Natural killer cell (primary cell): Measurements from ENCODE around the gene LYST. TPM values are rescaled to one million over a fixed set of nuclear protein-coding genes. Genes with fewer than 3 reads are reported as not detected.
"Not testable (repeated sequence)": the region's sequence is repeated elsewhere in the genome, so short reads cannot be mapped to it uniquely, and the experiment has no call there.

Experiments
- ATAC-seq, 3 donors: fragments of 150-1000 bp in 2 of 3; fragments of 200-7000 bp in 1 of 3; cut with Tn5 transposase; 1 replicate in 1 of 3; 2 replicates in 2 of 3; pipeline ENCODE4 v1.10.0; 2021; ENCODE audit warnings: mild to moderate bottlenecking in 2 of 3, moderate library complexity in 2 of 3
- DNase-seq, 2 donors: peaks; one replicate each; pipeline versions ENCODE4 v3.0.0 to v3.0.0-alpha.2; 2013 to 2021; ENCODE audit warnings: mixed read lengths in 1 of 2
- H3K27ac ChIP-seq: one replicate; pipeline ENCODE4 v1.5.1; 2013; ENCODE audit warnings: mild to moderate bottlenecking, low read length
- H3K27me3 ChIP-seq: one replicate; pipeline ENCODE4 v1.6.1; 2013; ENCODE audit warnings: low read length; ENCODE audit not compliant: control insufficient read depth, insufficient read depth
- H3K36me3 ChIP-seq: one replicate; pipeline ENCODE4 v1.6.1; 2013; ENCODE audit warnings: low read length; ENCODE audit not compliant: control insufficient read depth, insufficient read depth
- H3K4me1 ChIP-seq: one replicate; pipeline ENCODE4 v1.6.1; 2013; ENCODE audit warnings: low read length; ENCODE audit not compliant: control insufficient read depth, insufficient read depth
- H3K4me3 ChIP-seq: one replicate; pipeline ENCODE4 v1.5.1; 2013; ENCODE audit warnings: low read length
- H3K9me3 ChIP-seq: one replicate; pipeline ENCODE4 v1.6.1; 2013; ENCODE audit warnings: low read length; ENCODE audit not compliant: control insufficient read depth, insufficient read depth
- H3K27ac Mint-ChIP-seq, 2 donors: one replicate each; pipeline ENCODE4 v1.8.0; 2022; ENCODE audit warnings: mild to moderate bottlenecking in 2 of 2, mixed read lengths in 2 of 2, moderate library complexity in 1 of 2
- H3K27me3 Mint-ChIP-seq, 2 donors: one replicate each; pipeline ENCODE4 v1.8.0; 2022; ENCODE audit warnings: low read depth in 2 of 2, mixed read lengths in 2 of 2
- H3K36me3 Mint-ChIP-seq: one replicate; pipeline ENCODE4 v1.8.0; 2022; ENCODE audit warnings: mixed read lengths
- H3K4me1 Mint-ChIP-seq, 2 donors: one replicate each; pipeline ENCODE4 v1.8.0; 2022; ENCODE audit warnings: mixed read lengths in 2 of 2
- H3K4me3 Mint-ChIP-seq: one replicate; pipeline ENCODE4 v1.8.0; 2022; ENCODE audit warnings: mild to moderate bottlenecking, moderate library complexity, mixed read lengths
- H3K9me3 Mint-ChIP-seq, 2 donors: one replicate each; pipeline ENCODE4 v1.8.0; 2022; ENCODE audit warnings: mixed read lengths in 2 of 2
- WGBS: methylation state at CpG from one replicate; pipeline ENCODE4 v1.1.7; 2013; ENCODE audit warnings: missing lambda C conversion rate; ENCODE audit not compliant: insufficient coverage; 5-methylcytosine and 5-hydroxymethylcytosine counted together
- intact Hi-C: fragments of 100-400 bp; cut with micrococcal nuclease; formaldehyde crosslinking; loops from one replicate; pipeline ENCODE4 v1.14.2; 2022
- total RNA-seq, 4 donors: library from RNA; stranded (reverse); fragments of 120-200 nt in 1 of 4; gene quantifications; one replicate each; pipeline versions ENCODE4 v1.2.3 to v1.2.4, GENCODE V29; 2013 to 2022
- TF ChIP-seq, protein P1 (sequence below): fragments of 200-600 bp; IDR thresholded peaks from one replicate; pipeline ENCODE4 v1.8.0; 2022; ENCODE audit warnings: antibody characterized with exemption

Gene LYST
- total RNA-seq, 3 donors from 2014 or later (not counting 1 experiment from before 2014, with no cell fraction given), result 89.9 to 115 (median 93.6) TPM

DNA sequence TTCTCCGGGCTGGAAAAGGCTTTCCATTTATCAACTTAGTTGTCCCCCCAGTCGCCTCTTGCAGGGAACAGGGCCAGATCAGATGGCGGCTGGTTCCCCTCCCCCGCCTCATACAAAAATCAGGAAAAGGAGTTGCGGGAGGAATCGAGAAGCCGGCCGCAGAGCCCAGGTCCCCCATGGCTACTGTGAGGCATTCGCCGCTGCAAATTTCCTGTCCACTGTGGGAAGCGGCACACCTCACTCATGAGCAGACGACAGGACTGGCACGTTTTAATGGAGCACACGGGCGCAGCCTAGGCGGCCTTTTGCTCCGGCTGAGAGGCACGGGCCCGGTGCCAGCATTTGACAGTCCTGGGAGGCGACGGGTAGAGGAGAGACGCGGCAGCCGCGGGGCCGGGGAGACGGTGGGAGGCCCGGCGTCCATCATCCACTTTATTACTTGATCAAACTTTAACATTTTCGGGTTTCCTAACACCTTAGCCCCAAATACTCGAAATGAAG lies 218.2 kb downstream of the LYST start:
- Histone ChIP-seq H3K36me3 (no peaks in the 10 kb centered on the region), H3K9me3 (no peaks in the 10 kb centered on the region), H3K4me3 (no peak overlapping the region), H3K27ac (no peak overlapping the region), H3K27me3 (peaks cover 32% of the 10 kb centered on the region), H3K4me1 (peaks cover 23% of the 10 kb centered on the region)
- Mint-ChIP-seq H3K4me1 (peaks cover 18 to 22% of the 10 kb centered on the region in 2 donors), H3K9me3 (no peaks in the 10 kb centered on the region), H3K27me3 (peaks cover 50 to 54% of the 10 kb centered on the region in 2 donors), H3K36me3 (no peaks in the 10 kb centered on the region), H3K27ac (peak overlapping the region; percentile 59 to 62), H3K4me3 (peak overlapping the region; percentile 83)
- TF ChIP-seq, protein P1, sequence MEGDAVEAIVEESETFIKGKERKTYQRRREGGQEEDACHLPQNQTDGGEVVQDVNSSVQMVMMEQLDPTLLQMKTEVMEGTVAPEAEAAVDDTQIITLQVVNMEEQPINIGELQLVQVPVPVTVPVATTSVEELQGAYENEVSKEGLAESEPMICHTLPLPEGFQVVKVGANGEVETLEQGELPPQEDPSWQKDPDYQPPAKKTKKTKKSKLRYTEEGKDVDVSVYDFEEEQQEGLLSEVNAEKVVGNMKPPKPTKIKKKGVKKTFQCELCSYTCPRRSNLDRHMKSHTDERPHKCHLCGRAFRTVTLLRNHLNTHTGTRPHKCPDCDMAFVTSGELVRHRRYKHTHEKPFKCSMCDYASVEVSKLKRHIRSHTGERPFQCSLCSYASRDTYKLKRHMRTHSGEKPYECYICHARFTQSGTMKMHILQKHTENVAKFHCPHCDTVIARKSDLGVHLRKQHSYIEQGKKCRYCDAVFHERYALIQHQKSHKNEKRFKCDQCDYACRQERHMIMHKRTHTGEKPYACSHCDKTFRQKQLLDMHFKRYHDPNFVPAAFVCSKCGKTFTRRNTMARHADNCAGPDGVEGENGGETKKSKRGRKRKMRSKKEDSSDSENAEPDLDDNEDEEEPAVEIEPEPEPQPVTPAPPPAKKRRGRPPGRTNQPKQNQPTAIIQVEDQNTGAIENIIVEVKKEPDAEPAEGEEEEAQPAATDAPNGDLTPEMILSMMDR, result no peak
- intact Hi-C loops, result no loop called here
- 9% methylated on average over 31 of the region's 31 CpGs for WGBS
- ATAC-seq (no peak), DNase-seq (peak in 1 of 2 donors; percentile 23)

DNA sequence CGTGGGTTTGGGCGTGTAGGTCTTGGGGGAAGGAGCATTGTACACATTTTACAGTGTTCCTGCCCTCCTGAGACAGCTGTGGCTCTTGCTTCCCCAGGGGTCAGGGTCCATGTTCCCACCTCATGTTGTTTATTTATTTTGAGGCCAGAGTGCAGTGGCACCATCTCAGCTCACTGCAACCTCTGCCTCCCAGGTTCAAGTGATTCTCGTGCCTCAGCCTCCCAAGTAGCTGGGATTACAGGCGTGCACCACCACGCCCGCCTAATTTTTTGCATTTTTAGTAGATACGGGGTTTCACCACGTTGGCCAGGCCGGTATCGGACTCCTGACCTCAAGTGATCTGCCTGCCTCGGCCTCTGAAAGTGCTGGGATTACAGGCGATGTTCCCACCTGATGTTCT lies 219.2 kb downstream of the LYST start:
- DNase-seq, H3K27ac Mint-ChIP-seq, H3K9me3 Mint-ChIP-seq, intact Hi-C loops, H3K36me3 ChIP-seq, H3K4me3 Mint-ChIP-seq, H3K36me3 Mint-ChIP-seq, ATAC-seq, H3K9me3 ChIP-seq, H3K27ac ChIP-seq, H3K4me3 ChIP-seq: not testable (repeated sequence)
- Mint-ChIP-seq H3K4me1 (peaks cover 27 to 32% of the 10 kb centered on the region in 2 donors), H3K27me3 (peaks cover 45 to 57% of the 10 kb centered on the region in 2 donors)
- H3K27me3 ChIP-seq, result peaks cover 26% of the 10 kb centered on the region
- 86% methylated on average over 12 of the region's 12 CpGs for WGBS
- H3K4me1 ChIP-seq, result peaks cover 31% of the 10 kb centered on the region

DNA sequence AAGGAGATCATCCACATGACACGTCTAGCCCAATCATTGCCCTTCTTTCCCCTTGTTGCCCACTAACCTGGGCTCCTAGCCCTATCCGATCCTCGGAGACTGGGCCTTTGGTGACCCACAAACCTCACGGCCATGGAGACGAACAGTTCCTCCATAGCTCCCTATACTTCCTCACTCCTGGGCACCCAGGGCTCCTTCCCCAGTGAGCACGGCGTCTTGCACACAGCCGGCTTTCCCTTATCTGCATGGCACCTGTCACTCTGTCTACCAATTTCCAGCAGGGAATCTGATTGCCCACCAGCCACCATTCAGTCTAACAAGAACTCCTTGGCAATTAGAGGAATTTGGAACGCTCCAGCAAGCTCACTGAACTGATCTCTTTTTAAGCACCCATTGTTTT lies 220.2 kb downstream of the LYST start:
- ATAC-seq (no peak), DNase-seq (no peak)
- Mint-ChIP-seq H3K27me3 (peaks cover 35 to 48% of the 10 kb centered on the region in 2 donors), H3K27ac (no peak overlapping the region), H3K4me1 (peaks cover 37 to 41% of the 10 kb centered on the region in 2 donors), H3K4me3 (no peak overlapping the region), H3K9me3 (no peaks in the 10 kb centered on the region), H3K36me3 (no peaks in the 10 kb centered on the region)
- 93% methylated on average over 9 of the region's 9 CpGs for WGBS
- Histone ChIP-seq H3K4me1 (peaks cover 42% of the 10 kb centered on the region), H3K36me3 (no peaks in the 10 kb centered on the region), H3K27ac (no peak overlapping the region), H3K9me3 (no peaks in the 10 kb centered on the region), H3K4me3 (no peak overlapping the region), H3K27me3 (peaks cover 22% of the 10 kb centered on the region)
- intact Hi-C loops, result no loop called here
- TF ChIP-seq, protein P1, result no peak

DNA sequence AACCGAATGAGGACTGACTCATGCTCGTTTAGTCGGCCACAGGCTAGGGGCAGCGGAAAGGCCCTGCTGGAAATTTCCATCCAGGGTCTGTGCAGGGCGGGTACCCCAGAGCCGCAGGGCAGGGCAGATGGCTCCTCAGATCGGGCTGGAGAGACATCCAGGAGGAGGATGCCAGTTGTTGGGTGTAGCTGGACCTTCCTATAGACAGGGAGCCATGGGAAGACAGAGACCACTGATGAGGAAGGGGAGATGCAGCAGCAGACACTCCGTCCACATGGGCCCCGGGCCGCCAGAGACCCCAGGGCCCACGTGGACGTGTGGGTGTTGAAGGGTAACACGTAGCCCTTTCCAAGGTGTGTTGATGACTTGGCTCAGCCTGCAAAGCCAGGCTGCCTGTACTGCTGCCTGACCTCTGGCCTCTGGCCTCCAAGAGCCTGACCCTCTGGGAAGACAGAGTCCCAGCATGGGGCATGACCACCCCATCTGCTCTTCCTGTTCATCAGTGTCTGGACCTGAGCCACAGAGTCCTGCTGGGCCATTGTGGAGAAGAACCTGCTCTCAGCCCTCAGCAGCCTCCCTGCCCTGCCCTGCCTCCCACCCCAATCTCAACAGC lies 221.9 kb downstream of the LYST start:
- intact Hi-C loops, result no loop called here
- no peak for ATAC-seq
- Histone ChIP-seq H3K27ac (no peak overlapping the region), H3K4me1 (peaks cover 43% of the 10 kb centered on the region), H3K27me3 (peaks cover 12% of the 10 kb centered on the region), H3K9me3 (no peaks in the 10 kb centered on the region), H3K36me3 (no peaks in the 10 kb centered on the region), H3K4me3 (no peak overlapping the region)
- no peak for DNase-seq
- H3K27me3 Mint-ChIP-seq, result peaks cover 25 to 39% of the 10 kb centered on the region in 2 donors
- peak overlapping the region in 1 of 2 donors; percentile 95 for H3K27ac Mint-ChIP-seq
- no peak overlapping the region for H3K4me3 Mint-ChIP-seq
- WGBS, result 85% methylated on average over 13 of the region's 13 CpGs
- H3K4me1 Mint-ChIP-seq, result peaks cover 29 to 33% of the 10 kb centered on the region in 2 donors
- no peaks in the 10 kb centered on the region for H3K9me3 Mint-ChIP-seq
- TF ChIP-seq, protein P1, result no peak
- no peaks in the 10 kb centered on the region for H3K36me3 Mint-ChIP-seq
